HepG2 (cell line): ENCODE measurements around the gene MIER1. TPM values are rescaled to one million over a fixed set of nuclear protein-coding genes. Genes with fewer than 3 reads are reported as not detected.

Experiments
- ARNTL ChIP-seq: sonication (generic); formaldehyde crosslinking; IDR thresholded peaks from 2 replicates; pipeline ENCODE4 v1.4.0; 2020; ENCODE audit warnings: mild to moderate bottlenecking, missing genetic modification reagents
- HOXA3 ChIP-seq: sonication (generic); formaldehyde crosslinking; IDR thresholded peaks from 2 replicates; pipeline ENCODE4 v1.5.0; 2020; ENCODE audit warnings: missing genetic modification reagents
- KAT7 ChIP-seq: IDR thresholded peaks from 2 replicates; pipeline ENCODE4 v1.6.1; 2018; ENCODE audit warnings: borderline replicate concordance, missing compliant biosample characterization
- NR1H2 ChIP-seq: sonication (generic); formaldehyde crosslinking; IDR thresholded peaks from 2 replicates; pipeline ENCODE4 v1.8.1; 2022; ENCODE audit warnings: low read depth, missing genetic modification reagents, borderline replicate concordance
- PHF8 ChIP-seq: sonication (generic); formaldehyde crosslinking; IDR thresholded peaks from 2 replicates; pipeline ENCODE4 v1.5.0; 2020; ENCODE audit warnings: missing genetic modification reagents
- SNAPC2 ChIP-seq: sonication (generic); formaldehyde crosslinking; IDR thresholded peaks from 2 replicates; pipeline ENCODE4 v1.8.1; 2022; ENCODE audit warnings: mild to moderate bottlenecking, missing genetic modification reagents
- ZNF138 ChIP-seq: sonication (generic); formaldehyde crosslinking; IDR thresholded peaks from 2 replicates; pipeline ENCODE4 v1.5.0; 2020; ENCODE audit warnings: mild to moderate bottlenecking, low read depth, missing genetic modification reagents
- ZNF782 ChIP-seq: sonication (generic); formaldehyde crosslinking; IDR thresholded peaks from 2 replicates; pipeline ENCODE4 v1.4.0; 2020; ENCODE audit warnings: missing genetic modification reagents, mild to moderate bottlenecking, borderline replicate concordance
- ZSCAN12 ChIP-seq: sonication (generic); formaldehyde crosslinking; IDR thresholded peaks from 2 replicates; pipeline ENCODE4 v1.9.0; 2021; ENCODE audit warnings: mild to moderate bottlenecking, missing genetic modification reagents
- ZSCAN9 ChIP-seq: IDR thresholded peaks from 2 replicates; pipeline ENCODE4 v1.6.1; 2016; ENCODE audit warnings: borderline replicate concordance
- polyA plus RNA-seq, 8 experiments: library from polyadenylated mRNA; depleted of rRNA in 3 of 8; stranded (reverse) in 7 of 8; unstranded in 1 of 8; fragments of >200 nt; fragmentation: Illumina TruSeq in 4 of 8; extraction: Trizol in 4 of 8; gene quantifications; 2 replicates each; pipeline versions ENCODE4 v1.2.1 to v1.2.3, GENCODE V29; 2011 to 2016; ENCODE audit warnings: low read depth in 4 of 8, missing spikeins in 1 of 8, mixed read lengths in 1 of 8; ENCODE audit not compliant: insufficient read depth in 1 of 8
- total RNA-seq, 5 experiments: library from RNA; depleted of rRNA; stranded (reverse); fragments of >200 nt; fragmentation: Illumina TruSeq; extraction: Trizol; gene quantifications; 2 replicates each; pipeline ENCODE4 v1.2.3, GENCODE V29; 2016; ENCODE audit warnings: low read depth in 1 of 5
- TF ChIP-seq, protein P1 (sequence below): IDR thresholded peaks from 2 replicates; pipeline ENCODE4 v1.6.1; 2016; ENCODE audit warnings: low read depth, missing genetic modification reagents, missing compliant biosample characterization
- TF ChIP-seq, protein P2 (sequence below): sonication (generic); formaldehyde crosslinking; IDR thresholded peaks from 2 replicates; pipeline ENCODE4 v1.8.0; 2022; ENCODE audit warnings: missing genetic modification reagents, mild to moderate bottlenecking, moderate library complexity, borderline replicate concordance
- TF ChIP-seq, protein P3 (sequence below): sonication (generic); formaldehyde crosslinking; IDR thresholded peaks from 2 replicates; pipeline ENCODE4 v1.9.0; 2022; ENCODE audit warnings: missing genetic modification reagents, mild to moderate bottlenecking, borderline replicate concordance
- TF ChIP-seq, protein P4 (sequence below): IDR thresholded peaks from 2 replicates; pipeline ENCODE4 v1.6.1; 2016; ENCODE audit warnings: missing compliant biosample characterization, missing genetic modification reagents, borderline replicate concordance
- TF ChIP-seq, protein P5 (sequence below), 2 experiments: sonication (generic) in 1 of 2; formaldehyde crosslinking in 1 of 2; IDR thresholded peaks; 2 replicates each; pipeline versions ENCODE4 v1.4.0 to v1.6.1; 2018 to 2020; ENCODE audit warnings: missing genetic modification reagents in 2 of 2, borderline replicate concordance in 1 of 2, low read depth in 1 of 2, mild to moderate bottlenecking in 1 of 2, missing biosample characterization in 1 of 2

MIER1 gene
- total and polyA plus RNA-seq, 2 of the 13 experiments (the other 11 are each of a cell fraction or from before 2014, with no cell fraction given), result 7.0 to 30.4 TPM

DNA sequence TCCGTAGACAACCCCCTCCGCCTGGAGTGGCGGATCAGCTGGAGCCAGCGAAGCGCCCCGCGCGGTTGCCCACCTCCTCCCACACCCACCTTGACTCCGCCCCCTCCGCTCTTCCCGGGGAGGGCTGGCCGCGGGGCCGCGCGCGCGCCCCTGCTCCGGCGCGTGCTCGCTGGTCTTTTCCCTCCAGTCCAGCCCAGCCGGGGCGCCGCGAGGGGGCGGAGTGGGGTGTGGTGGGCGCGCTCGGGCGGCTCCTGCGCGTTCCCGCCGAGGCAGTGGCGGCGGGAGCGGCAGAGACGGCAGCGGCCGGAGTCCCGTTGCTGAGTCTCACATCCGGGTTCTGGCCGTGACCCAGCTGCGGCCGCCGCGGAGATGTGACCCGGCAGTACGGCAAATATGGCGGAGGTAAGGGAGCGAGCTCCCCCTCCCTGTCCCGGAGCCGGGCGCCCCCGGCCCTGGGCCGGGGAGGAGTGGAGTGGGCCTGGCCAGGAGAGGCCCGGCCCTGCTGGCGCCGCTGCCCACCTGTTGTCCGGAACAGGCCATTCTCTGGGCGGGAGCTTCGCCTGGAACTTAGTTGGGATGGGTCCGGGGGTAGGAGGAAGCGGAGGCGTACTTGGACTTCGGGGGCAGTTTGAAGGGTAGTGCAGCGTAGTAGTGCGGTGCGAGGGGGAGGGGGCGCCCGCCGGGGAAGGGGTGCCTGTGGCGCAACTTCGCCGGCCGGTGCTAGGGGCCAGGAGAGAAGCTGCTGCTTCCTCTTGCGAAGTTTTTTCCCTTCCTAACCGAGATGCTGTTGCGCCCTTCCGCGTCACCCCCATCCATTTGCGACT is 5.4 kb downstream of the MIER1 start (continued):
- TF ChIP-seq PHF8 (CRISPR knock-in tag) (peak; percentile 70), ARNTL (CRISPR knock-in tag) (no peak), ZSCAN9 (no peak), NR1H2 (CRISPR knock-in tag) (no peak), KAT7 (CRISPR knock-in tag) (no peak; the same call in 1 of the 2 replicates), SNAPC2 (CRISPR knock-in tag) (0 out of 2 replicates have a peak, but pooled peaks have one; percentile 24), HOXA3 (CRISPR knock-in tag) (peak; percentile 82), ZNF138 (CRISPR knock-in tag) (no peak), ZSCAN12 (CRISPR knock-in tag) (no peak), ZNF782 (CRISPR knock-in tag) (peak; percentile 59)
- TF ChIP-seq, protein P1, sequence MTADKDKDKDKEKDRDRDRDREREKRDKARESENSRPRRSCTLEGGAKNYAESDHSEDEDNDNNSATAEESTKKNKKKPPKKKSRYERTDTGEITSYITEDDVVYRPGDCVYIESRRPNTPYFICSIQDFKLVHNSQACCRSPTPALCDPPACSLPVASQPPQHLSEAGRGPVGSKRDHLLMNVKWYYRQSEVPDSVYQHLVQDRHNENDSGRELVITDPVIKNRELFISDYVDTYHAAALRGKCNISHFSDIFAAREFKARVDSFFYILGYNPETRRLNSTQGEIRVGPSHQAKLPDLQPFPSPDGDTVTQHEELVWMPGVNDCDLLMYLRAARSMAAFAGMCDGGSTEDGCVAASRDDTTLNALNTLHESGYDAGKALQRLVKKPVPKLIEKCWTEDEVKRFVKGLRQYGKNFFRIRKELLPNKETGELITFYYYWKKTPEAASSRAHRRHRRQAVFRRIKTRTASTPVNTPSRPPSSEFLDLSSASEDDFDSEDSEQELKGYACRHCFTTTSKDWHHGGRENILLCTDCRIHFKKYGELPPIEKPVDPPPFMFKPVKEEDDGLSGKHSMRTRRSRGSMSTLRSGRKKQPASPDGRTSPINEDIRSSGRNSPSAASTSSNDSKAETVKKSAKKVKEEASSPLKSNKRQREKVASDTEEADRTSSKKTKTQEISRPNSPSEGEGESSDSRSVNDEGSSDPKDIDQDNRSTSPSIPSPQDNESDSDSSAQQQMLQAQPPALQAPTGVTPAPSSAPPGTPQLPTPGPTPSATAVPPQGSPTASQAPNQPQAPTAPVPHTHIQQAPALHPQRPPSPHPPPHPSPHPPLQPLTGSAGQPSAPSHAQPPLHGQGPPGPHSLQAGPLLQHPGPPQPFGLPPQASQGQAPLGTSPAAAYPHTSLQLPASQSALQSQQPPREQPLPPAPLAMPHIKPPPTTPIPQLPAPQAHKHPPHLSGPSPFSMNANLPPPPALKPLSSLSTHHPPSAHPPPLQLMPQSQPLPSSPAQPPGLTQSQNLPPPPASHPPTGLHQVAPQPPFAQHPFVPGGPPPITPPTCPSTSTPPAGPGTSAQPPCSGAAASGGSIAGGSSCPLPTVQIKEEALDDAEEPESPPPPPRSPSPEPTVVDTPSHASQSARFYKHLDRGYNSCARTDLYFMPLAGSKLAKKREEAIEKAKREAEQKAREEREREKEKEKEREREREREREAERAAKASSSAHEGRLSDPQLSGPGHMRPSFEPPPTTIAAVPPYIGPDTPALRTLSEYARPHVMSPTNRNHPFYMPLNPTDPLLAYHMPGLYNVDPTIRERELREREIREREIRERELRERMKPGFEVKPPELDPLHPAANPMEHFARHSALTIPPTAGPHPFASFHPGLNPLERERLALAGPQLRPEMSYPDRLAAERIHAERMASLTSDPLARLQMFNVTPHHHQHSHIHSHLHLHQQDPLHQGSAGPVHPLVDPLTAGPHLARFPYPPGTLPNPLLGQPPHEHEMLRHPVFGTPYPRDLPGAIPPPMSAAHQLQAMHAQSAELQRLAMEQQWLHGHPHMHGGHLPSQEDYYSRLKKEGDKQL (CRISPR knock-in tag), result no peak
- TF ChIP-seq, protein P2, sequence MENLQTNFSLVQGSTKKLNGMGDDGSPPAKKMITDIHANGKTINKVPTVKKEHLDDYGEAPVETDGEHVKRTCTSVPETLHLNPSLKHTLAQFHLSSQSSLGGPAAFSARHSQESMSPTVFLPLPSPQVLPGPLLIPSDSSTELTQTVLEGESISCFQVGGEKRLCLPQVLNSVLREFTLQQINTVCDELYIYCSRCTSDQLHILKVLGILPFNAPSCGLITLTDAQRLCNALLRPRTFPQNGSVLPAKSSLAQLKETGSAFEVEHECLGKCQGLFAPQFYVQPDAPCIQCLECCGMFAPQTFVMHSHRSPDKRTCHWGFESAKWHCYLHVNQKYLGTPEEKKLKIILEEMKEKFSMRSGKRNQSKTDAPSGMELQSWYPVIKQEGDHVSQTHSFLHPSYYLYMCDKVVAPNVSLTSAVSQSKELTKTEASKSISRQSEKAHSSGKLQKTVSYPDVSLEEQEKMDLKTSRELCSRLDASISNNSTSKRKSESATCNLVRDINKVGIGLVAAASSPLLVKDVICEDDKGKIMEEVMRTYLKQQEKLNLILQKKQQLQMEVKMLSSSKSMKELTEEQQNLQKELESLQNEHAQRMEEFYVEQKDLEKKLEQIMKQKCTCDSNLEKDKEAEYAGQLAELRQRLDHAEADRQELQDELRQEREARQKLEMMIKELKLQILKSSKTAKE (CRISPR knock-in tag), result no peak
- TF ChIP-seq, protein P3, sequence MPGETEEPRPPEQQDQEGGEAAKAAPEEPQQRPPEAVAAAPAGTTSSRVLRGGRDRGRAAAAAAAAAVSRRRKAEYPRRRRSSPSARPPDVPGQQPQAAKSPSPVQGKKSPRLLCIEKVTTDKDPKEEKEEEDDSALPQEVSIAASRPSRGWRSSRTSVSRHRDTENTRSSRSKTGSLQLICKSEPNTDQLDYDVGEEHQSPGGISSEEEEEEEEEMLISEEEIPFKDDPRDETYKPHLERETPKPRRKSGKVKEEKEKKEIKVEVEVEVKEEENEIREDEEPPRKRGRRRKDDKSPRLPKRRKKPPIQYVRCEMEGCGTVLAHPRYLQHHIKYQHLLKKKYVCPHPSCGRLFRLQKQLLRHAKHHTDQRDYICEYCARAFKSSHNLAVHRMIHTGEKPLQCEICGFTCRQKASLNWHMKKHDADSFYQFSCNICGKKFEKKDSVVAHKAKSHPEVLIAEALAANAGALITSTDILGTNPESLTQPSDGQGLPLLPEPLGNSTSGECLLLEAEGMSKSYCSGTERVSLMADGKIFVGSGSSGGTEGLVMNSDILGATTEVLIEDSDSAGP (CRISPR knock-in tag), result peak; percentile 61; the same call in 1 of the 2 replicates
- TF ChIP-seq, protein P4, sequence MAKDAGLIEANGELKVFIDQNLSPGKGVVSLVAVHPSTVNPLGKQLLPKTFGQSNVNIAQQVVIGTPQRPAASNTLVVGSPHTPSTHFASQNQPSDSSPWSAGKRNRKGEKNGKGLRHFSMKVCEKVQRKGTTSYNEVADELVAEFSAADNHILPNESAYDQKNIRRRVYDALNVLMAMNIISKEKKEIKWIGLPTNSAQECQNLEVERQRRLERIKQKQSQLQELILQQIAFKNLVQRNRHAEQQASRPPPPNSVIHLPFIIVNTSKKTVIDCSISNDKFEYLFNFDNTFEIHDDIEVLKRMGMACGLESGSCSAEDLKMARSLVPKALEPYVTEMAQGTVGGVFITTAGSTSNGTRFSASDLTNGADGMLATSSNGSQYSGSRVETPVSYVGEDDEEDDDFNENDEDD (CRISPR knock-in tag), result peak; percentile 48; the same call in 1 of the 2 replicates
- TF ChIP-seq, protein P5, sequence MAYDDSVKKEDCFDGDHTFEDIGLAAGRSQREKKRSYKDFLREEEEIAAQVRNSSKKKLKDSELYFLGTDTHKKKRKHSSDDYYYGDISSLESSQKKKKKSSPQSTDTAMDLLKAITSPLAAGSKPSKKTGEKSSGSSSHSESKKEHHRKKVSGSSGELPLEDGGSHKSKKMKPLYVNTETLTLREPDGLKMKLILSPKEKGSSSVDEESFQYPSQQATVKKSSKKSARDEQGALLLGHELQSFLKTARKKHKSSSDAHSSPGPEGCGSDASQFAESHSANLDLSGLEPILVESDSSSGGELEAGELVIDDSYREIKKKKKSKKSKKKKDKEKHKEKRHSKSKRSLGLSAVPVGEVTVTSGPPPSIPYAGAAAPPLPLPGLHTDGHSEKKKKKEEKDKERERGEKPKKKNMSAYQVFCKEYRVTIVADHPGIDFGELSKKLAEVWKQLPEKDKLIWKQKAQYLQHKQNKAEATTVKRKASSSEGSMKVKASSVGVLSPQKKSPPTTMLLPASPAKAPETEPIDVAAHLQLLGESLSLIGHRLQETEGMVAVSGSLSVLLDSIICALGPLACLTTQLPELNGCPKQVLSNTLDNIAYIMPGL (CRISPR knock-in tag; IDR thresholded peaks at IDR 0.05; ENCODE audit: borderline replicate concordance in 1 of 2, low read depth in 1 of 2), result peak in 1 of 2 experiments; percentile 80; a peak in 3 of 4 replicates
